Left ventricle myocardium superior (tissue), 1 donor: ENCODE results near the gene KIF1C. TPM values are rescaled to one million over a fixed set of nuclear protein-coding genes. Genes with fewer than 3 reads are reported as not detected.
"Not testable (repeated sequence)": the region's sequence is repeated elsewhere in the genome, so short reads cannot be mapped to it uniquely, and the experiment has no call there.

Experiments used
- ATAC-seq: fragments of 200-7000 bp; cut with Tn5 transposase; one replicate; pipeline ENCODE4 v1.9.1; 2020; ENCODE audit warnings: mild to moderate bottlenecking, moderate library complexity
- DNase-seq: peaks from one replicate; pipeline ENCODE4 v3.0.0-alpha.2; 2020
- intact Hi-C: fragments of 100-400 bp; cut with micrococcal nuclease; formaldehyde crosslinking; loops from one replicate; pipeline ENCODE4 v1.11.0; 2022
- total RNA-seq: library from RNA; stranded (reverse); fragmentation: NEBNext Ultra II Directional; extraction: Animal tissue kit (Norgen Biotek cat#: 25700); gene quantifications from one replicate; pipeline ENCODE4 v1.2.1, GENCODE V29; 2021
- donor health status: DM: no; HTN: yes; CAD: no; lungs with severe emphysema.

KIF1C gene
- total RNA-seq, 1 donor from 2014 or later, result 747 TPM

DNA sequence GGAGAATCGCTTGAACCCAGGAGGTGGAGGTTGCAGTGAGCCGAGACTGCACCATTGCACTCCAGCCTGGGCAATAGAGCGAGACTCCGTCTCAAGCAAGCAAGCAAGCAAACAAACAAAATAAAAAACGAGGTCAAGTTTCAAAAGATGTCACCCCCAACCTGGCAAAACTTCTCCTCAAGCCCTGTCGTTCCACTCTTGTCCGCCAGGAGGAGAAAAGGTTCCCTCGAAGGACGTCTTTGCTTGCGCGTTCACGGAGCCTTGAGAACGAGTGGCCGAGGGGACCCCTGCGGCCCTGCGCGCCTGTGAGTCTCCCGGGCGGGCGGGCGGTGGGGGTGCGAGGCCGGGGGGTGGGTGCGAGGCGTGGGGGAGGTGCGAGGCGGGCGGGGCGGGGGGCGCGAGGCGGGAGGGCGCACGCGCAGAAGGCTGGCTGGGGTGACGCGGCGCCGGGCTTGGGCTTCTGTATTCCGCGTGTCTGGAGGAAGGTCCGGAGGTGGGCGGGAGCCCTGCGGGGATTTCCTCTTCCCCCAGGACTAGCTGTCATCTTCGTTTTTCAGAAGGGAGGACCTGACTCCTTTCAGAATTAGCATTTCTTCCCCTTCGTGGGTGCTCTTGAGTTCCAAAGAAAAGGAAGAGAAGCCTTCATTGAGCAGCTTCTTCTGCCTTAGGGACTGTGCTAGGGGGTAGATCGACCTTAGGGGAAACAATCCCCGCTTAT lies 33.8 kb downstream of the KIF1C start:
- ATAC-seq (peak; percentile 79), DNase-seq (peak; percentile 88)
- intact Hi-C loops, result no loop called here

DNA sequence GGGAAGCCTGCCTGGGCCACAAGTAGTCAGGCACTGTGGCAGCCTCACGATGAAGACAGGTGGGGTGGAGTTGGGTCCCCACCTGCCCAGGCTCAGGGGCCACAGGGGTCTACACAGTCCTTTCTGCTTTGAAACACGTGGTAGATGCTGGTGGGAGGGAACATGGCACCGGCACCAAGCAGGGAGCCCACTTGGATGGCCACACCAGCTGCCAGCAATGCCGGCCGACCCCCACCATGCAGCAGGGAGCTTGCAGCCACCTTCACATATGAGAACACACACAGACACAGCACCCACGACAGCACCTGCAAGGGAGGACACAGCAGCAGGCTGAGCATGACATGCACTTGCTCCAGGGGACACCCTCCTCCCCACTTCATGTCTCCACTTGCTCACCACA lies 35.1 kb downstream of the KIF1C start:
- ATAC-seq (no peak), DNase-seq (no peak)
- intact Hi-C loops, result no loop called here

DNA sequence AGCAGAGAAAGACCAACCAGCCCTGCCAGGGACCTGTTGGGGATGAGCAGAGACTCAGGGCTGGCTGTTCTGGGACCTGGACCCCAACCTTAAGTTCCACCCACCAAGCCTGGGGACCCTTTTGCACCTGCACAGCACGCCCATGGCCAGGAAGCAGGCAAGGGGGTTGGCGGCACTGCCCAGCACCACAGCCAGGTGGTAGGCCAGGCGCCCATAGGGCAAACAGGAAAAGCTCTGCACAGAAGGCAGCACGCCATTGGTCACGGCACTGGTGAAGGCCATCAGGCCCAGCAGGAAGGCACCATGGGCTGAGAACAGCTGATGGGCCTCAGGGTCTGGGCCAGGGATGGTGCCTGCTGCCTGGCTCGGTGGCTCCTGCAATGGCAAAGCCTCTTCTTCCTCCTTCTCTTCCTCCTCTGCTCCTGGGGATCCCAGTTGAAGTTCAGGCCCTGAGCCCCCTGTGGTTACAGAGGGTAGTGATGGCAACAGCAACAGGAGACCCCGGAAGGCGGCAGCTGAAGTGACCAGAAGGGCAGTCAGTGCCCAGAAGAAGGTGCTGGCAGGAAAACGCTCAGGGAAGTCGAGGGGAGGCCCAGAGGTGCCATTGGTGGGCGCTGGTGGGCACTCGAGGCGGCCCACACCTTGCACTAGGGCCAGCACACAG lies 35.7 kb downstream of the KIF1C start:
- no peak for ATAC-seq
- no peak for DNase-seq
- intact Hi-C loops, result no loop called here

DNA sequence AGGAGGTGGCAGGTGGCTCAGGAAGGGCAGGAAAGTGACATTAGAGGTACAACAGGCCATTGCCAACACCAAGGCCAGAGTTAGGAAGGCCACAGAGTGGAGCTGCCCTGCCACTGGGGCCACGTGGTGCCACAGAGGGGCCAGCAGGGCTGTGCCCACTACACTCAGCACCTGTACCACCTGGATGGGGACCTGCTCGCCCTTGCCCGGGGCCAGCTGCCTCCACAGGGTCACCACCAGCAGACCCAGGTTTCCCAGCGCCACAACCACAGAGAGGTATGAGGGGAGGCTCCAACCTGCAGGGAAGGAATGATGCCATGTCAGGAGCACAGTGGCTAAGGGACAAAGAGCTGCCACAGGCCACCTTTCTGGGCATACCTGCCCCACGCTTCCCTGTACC lies 36.3 kb downstream of the KIF1C start:
- intact Hi-C loops, result no loop called here
- ATAC-seq, result no peak

DNA sequence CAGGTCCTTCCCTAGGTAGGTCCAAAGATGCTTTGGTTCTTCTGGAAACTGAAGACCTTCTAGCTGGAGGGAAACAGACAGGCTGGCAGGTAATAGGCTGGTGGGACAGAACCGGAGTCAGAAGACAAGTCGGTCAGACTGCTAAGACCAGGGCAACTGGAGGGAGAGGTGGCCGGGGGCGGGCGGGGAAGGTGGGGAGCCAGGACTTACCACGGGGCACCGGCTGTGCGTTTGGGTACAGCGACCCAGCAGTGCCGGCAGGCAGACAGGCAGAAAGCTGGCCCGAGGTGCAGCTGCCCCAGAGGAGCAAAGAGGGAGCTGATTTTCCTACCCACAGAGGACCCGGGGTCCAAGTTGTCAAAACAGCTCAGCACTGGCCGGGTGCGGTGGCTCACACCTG lies 36.9 kb downstream of the KIF1C start:
- DNase-seq (no peak), ATAC-seq (no peak)
- intact Hi-C loops, result no loop called here

More for the DNA sequence above, 36.3 kb downstream of the KIF1C start:
- no peak for DNase-seq

DNA sequence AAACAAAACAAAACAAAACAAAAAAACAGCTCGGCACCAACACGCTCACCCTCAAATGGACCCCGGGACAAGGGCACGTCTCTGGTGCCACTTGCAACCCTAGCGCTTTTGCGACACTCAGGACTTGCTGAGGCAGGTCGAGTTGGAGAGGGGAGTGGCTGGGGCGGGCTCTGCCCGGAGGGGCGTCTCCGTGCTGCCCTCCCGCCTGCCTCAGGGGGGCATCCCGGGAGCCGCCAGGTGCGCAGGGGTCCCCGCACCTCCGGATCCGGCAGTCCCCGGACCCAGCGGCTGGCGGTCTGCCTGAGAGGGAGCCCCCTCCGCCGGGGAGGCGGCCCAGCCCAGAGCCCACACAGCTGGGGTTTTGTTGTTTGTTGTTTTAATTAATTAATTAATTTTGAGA lies 37.6 kb downstream of the KIF1C start, which contains the start of gene SLC52A1:
TSS of gene SLC52A1 (minus strand) at position 112 of the 400 bp plus-strand sequence. CDS start 820 bp downstream, outside the sequence.
- no peak for DNase-seq
- intact Hi-C loops, result no loop called here
- no peak for ATAC-seq

DNA sequence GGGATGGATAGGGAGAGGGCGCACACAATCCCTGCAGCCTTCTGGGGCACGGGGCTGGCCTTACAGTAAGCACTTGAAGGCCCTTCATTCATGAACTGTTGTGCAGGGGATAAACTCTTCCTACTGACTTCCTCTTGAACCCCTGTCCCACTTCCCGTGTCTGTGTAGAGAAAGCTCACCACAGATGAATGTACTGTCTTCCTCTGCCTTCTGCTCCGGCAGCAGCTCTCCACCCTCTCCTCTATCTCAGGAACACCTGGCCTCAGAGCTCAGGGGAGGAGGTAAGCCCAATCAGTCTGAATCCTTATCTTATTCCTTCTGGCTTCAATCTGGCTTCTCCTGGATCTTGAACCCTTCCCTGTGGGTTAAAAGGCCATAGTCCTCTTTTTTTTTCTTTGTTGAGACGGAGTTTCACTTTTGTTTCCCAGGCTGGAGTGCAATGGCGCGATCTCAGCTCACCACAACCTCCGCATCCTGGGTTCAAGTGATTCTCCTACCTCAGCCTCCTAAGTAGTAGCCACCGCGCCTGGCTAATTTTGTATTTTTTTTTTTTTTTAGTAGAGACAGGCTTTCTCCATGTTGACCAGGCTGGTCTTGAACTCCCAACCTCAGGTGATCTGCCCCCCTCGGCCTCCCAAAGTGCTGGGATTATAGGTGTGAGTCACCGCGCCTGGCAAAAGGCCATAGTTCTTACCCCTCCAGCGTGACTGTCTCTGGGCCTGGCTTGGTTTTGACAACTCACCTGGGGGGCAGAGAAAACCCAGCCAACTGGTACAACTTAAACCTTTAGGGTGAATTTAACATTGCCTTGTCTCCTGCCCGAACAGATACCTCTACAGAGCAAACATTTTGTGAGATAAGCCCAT lies 44.6 kb downstream of the KIF1C start:
- no peak for ATAC-seq

DNA sequence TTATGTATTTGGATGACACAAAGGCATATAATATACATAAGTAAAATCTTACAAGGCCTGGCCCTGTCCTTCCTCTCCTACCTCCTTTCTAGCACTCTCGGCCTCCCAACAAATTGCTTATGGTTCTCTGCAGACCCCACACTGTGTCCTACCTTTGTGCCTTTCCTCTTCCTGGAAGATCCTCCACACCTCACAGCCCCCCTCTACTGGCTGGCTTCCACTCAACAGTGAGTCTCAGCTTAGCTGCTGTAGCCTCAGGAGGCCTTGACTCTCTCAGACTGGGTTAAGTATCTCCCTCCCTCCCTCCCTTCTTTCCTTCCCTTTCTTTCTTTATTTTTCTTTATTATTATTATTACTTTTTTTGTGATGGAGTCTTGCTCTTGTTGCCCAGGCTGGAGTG lies 45.8 kb downstream of the KIF1C start:
- intact Hi-C loops, result no loop called here
- DNase-seq (no peak), ATAC-seq (no peak)

More for the DNA sequence above, 44.6 kb downstream of the KIF1C start:
- intact Hi-C loops, result no loop called here
- DNase-seq, result no peak

DNA sequence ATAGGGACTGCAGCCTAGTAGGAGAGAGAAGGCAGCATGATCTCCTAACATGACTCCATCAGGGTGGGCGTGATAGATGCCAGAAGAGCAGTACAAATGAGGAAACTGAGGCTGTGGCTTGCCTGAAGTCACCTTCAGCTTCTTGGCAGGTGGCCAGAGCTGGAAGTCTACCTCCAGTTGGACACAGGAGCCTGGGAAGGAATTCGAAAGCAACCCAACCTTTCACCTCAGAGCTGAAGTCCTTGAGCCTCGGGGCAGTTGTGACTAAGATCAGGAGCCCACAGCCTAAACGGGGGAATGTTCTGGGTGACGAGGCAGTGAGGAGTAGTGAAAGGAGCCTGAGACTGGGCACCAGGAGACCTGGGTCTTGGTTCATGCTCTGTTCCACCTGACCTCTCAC lies 46.9 kb downstream of the KIF1C start:
- intact Hi-C loops, result no loop called here
- DNase-seq (no peak), ATAC-seq (no peak)

DNA sequence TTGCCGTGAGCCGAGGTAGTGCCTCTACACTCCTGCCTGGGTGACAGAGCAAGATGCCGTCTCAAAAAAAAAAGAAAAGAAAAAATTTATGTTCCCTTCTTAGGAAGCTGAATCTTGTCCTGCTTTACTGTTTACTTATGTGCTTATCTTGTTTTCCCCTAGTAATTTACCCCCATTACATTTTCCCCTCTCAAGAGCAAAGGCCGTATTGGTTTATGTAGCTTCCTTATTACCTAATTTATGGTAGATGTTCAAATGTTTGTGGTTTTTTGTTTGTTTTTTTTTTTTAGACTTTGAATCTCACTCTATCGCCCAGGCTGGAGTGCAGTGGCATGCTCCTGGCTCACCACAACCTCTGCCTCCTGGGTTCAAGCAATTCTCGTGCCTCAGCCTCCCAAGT lies 47.7 kb downstream of the KIF1C start:
- ATAC-seq, result no peak
- intact Hi-C loops, result no loop called here
- no peak for DNase-seq

DNA sequence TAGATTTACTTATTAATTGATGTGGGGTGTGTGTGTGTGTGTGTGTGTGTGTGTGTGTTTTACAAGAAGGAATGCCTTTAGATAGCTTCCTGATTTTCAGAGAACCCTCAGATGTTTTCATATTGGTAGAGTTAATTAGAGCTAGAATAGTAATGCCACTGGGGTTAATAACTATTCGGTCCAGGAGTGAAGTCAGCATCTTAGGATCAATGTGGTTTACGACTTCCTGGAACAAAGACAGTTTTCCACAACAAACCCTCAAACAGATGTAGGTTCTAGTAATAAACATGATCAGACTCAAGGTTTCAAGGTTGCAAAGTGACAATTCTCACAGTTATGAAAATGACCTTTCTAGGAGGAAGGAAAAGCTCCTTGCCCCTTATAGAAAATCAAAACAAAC lies 49.7 kb downstream of the KIF1C start:
- intact Hi-C loops, result no loop called here
- no peak for DNase-seq
- ATAC-seq, result no peak

DNA sequence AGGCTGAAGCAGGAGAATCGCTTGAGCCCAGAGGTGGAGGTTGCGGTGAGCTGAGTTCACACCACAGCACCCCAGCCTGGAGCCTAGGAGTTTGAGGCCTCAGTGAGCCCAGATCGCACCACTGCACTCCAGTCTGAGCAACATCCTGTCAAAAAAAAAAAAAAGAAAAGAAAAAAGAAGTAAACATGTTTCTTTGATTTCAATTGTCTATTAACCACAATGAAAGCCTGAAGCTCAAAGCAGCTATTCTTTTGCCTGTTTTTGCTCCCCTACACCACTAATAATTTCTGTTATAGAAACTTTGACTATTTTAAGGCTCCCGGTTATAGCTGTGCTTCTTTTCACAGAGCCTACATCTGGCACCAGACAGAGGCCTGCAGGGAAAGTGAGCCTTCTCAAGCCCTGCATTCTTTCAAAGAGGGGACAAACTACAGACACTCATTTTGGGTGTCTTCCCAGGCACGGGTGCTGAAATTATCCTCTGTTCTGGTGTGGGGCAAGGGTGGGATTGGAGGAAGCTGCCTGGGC lies 51.6 kb downstream of the KIF1C start:
- intact Hi-C loops, result no loop called here
- peak; percentile 40 for ATAC-seq
- DNase-seq, result no peak

DNA sequence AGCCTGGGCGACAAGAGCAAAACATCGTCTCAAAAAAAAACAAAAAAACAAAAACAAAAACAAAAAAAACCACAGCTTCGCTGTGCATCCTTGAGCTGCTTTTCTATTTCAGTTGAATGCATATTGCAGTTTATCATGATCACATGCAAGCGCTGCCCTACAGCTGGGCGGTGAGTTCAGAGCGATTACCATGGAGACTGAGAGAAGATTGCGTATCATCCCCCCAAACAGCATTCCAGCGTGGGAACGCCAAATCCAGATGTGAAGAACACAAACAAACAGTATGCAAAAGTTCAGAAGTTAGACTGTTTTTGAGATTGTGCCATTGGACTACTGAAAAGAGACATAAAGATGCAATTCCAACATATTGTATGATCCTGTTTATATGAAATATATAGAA lies 52.5 kb downstream of the KIF1C start:
- DNase-seq (no peak), ATAC-seq (no peak)
- intact Hi-C loops, result no loop called here

DNA sequence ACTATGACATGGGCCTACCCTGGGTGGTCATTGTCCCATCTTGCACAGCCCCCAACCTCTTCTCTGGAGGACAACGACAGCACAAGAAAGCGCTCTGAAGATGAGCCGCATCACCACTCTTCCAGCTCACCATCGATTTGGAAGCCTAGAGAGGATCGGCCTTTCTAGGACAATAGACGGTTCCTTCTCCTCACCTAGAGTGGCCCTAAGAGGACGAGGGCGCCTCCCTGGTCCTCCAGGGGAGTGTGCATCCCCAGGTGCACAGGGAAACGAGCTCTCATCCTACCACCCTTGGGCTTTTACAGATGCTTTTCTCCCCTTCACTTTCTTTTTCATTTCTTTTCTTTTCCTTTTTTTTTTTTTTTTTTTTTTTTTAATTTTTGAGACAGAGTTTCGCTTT lies 57.8 kb downstream of the KIF1C start:
- DNase-seq (no peak), ATAC-seq (no peak)
- intact Hi-C loops, result no loop called here

DNA sequence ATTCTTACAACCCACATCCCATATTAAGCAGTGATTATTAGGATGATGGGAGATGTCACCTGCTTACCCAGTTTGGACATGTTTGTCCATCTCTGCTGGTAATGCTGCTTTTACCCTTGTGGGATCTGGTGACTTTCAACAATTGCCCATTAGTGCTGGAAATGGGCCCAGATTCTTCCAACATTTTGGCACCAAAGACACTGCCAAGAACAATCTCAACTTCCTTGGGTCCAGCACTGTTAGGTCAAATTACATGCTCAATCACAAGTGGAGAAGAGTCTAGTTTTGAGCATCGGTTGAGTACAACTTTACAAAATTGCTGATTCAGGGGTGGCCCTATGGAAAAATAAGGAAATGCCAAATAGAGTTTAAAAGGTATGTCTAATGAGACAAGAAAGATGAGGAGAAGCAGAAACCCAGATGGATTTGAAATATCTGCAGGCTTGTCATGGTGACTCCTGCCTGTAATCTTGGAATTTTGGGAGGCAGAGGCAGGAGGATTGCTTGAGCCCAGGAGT lies 67.5 kb downstream of the KIF1C start:
- intact Hi-C loops, result loop anchor here (10.0 kb wide), 1 partner anchor 160 kb away; the partner anchor contains the start of gene CHRNE
- DNase-seq, result no peak
- ATAC-seq, result no peak

DNA sequence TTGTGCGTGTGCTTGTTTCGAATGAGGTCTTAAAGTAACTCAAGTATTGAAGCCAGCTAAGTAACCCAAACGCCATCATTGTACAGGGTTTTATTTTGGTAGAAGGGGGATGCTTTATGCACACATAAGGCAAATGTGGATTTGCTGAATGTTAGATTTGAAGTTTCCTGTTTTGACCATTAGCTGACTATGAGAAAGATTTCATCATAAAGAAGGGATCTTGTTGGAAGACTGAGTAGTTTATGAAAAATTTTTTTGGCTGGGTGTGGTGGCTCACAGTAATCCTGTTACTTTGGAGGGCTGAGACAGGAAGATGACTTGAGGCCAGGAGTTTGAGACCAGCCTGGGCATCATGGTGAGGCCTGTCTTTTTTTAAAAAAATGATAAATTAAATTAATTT lies 70.5 kb downstream of the KIF1C start:
- DNase-seq, result no peak
- ATAC-seq, result no peak
- intact Hi-C loops, result loop anchor here (10.0 kb wide), 1 partner anchor 163 kb away; the partner anchor contains the start of gene CHRNE

DNA sequence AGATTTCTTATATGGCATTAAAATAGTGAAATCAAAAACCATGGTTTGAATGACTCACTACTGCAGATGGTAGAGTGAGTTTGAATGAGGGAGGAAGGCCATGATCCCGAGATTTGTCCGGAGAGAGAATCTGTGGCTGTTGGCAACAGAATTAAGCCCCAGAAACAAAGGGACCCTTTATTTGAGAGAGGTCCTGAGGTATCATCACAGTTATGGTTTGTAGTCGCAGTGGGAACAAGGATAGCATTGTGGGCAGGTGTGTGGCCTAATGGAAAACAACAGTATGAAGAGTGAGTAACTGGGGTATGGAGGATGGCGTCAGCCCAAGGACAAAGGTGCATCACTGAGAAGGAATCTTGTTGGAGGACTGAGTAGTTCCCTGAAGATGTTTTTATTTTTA lies 72.0 kb downstream of the KIF1C start:
- intact Hi-C loops, result loop anchor here (10.0 kb wide), 1 partner anchor 165 kb away; the partner anchor contains the start of gene CHRNE
- DNase-seq, result no peak
- no peak for ATAC-seq

DNA sequence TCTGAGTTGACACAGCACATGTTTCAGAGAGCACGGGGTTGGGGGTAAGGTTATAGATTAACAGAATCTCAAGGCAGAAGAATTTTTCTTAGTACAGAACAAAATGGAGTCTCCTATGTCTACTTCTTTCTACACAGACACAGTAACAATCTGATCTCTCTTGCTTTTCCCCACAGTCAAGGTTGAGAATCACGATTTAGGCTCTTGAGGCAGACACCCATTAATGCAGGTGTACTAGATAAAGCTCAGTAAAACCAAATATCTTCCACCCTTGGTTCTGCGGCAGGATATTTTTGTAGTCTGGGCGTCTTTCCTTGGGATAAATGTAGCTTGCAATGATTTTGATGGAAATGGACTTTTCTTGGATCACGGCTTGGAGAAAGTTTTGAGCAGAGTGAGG lies 77.7 kb downstream of the KIF1C start:
- intact Hi-C loops, ATAC-seq, DNase-seq: not testable (repeated sequence)

DNA sequence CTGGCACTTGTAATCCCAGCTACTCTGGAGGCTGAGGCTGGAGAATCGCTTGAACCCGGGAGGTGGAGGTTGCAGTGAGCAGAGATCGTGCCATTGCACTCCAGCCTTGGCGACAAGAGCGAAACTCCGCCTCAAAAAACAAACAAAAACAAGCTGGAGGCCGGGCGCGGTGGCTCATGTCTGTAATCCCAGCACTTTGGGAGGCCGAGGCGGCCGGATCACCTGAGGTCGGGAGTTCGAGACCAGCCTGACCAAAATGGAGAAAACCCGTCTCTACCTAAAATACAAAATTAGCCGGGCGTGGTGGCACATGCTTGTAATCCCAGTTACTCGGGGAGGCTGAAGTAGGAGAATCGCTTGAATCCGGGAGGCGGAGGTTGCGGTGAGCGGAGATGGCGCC lies 79.5 kb downstream of the KIF1C start:
- DNase-seq, ATAC-seq, intact Hi-C loops: not testable (repeated sequence)
